ENCODE data around the gene KIF25.

KIF25 gene

GRCh38 chr6:168031411-168031971, 34.0 kb downstream of the KIF25 start:
- H3K27me3 ChIP-seq (ENCODE audit: low read length), result no peaks in the 10 kb centered on the region
- no peaks in the 10 kb centered on the region for H3K36me3 ChIP-seq (ENCODE audit: low read length)
- no peaks in the 10 kb centered on the region for H3K9me3 ChIP-seq (ENCODE audit: insufficient read depth, low read length)
- H3K9me2 ChIP-seq (replicated peaks; ENCODE audit: insufficient read depth, low read length), result no peaks in the 10 kb centered on the region
- no peak overlapping the region for H3K27ac ChIP-seq (ENCODE audit: low read depth, low read length)
- no peak overlapping the region for H3K9ac ChIP-seq (ENCODE audit: low read length)
- TF ChIP-seq CTCF (IDR thresholded peaks at IDR 0.05; ENCODE audit: insufficient read depth, low read length, poor library complexity, severe bottlenecking) (no peak), EZH2phosphoT487 (conservative IDR thresholded peaks at IDR 0.05; ENCODE audit: low read length) (no peak)
- H4K20me1 ChIP-seq (ENCODE audit: low read depth, low read length), result no peaks in the 10 kb centered on the region
- H3F3A ChIP-seq (ENCODE audit: insufficient read depth), result no peaks in the 10 kb centered on the region
- H3K4me2 ChIP-seq (ENCODE audit: low read depth, low read length, poor library complexity, severe bottlenecking), result no peak overlapping the region
- H2AFZ ChIP-seq (ENCODE audit: low read depth, low read length, severe bottlenecking), result no peak overlapping the region
- H3K79me2 ChIP-seq (ENCODE audit: insufficient read depth, low read length), result no peaks in the 10 kb centered on the region
- H3K4me3 ChIP-seq (ENCODE audit: insufficient read depth, low read length, poor library complexity, severe bottlenecking), result no peak overlapping the region

GRCh38 chr6:168032005-168032760, 34.7 kb downstream of the KIF25 start:
- no peak for TF ChIP-seq CTCF (IDR thresholded peaks at IDR 0.05; ENCODE audit: insufficient read depth, low read length, poor library complexity, severe bottlenecking)
- no peak for TF ChIP-seq EZH2phosphoT487 (conservative IDR thresholded peaks at IDR 0.05; ENCODE audit: low read length)
- Histone ChIP-seq H4K20me1 (ENCODE audit: low read depth, low read length) (no peaks in the 10 kb centered on the region), H3F3A (ENCODE audit: insufficient read depth) (no peaks in the 10 kb centered on the region), H3K36me3 (ENCODE audit: low read length) (no peaks in the 10 kb centered on the region), H3K9me3 (ENCODE audit: insufficient read depth, low read length) (no peaks in the 10 kb centered on the region), H3K79me2 (ENCODE audit: insufficient read depth, low read length) (no peaks in the 10 kb centered on the region), H3K4me2 (ENCODE audit: low read depth, low read length, poor library complexity, severe bottlenecking) (no peak overlapping the region), H3K9me2 (replicated peaks; ENCODE audit: insufficient read depth, low read length) (no peaks in the 10 kb centered on the region), H2AFZ (ENCODE audit: low read depth, low read length, severe bottlenecking) (no peak overlapping the region), H3K9ac (ENCODE audit: low read length) (no peak overlapping the region), H3K27ac (ENCODE audit: low read depth, low read length) (no peak overlapping the region), H3K4me3 (ENCODE audit: insufficient read depth, low read length, poor library complexity, severe bottlenecking) (no peak overlapping the region), H3K27me3 (ENCODE audit: low read length) (no peaks in the 10 kb centered on the region)

- H3K27me3 ChIP-seq (ENCODE audit: low read length), result no peaks in the 10 kb centered on the region
- no peaks in the 10 kb centered on the region for H3K36me3 ChIP-seq (ENCODE audit: low read length)
- H3K79me2 ChIP-seq (ENCODE audit: insufficient read depth, low read length), result no peaks in the 10 kb centered on the region
- H3K9me3 ChIP-seq (ENCODE audit: insufficient read depth, low read length), result no peaks in the 10 kb centered on the region
- H3K9ac ChIP-seq (ENCODE audit: low read length), result no peak overlapping the region
- H3F3A ChIP-seq (ENCODE audit: insufficient read depth), result no peaks in the 10 kb centered on the region
- no peaks in the 10 kb centered on the region for H3K9me2 ChIP-seq (replicated peaks; ENCODE audit: insufficient read depth, low read length)
- H3K4me2 ChIP-seq (ENCODE audit: low read depth, low read length, poor library complexity, severe bottlenecking), result no peak overlapping the region
- no peaks in the 10 kb centered on the region for H4K20me1 ChIP-seq (ENCODE audit: low read depth, low read length)
- H3K27ac ChIP-seq (ENCODE audit: low read depth, low read length), result no peak overlapping the region
- TF ChIP-seq CTCF (IDR thresholded peaks at IDR 0.05; ENCODE audit: insufficient read depth, low read length, poor library complexity, severe bottlenecking) (no peak), EZH2phosphoT487 (conservative IDR thresholded peaks at IDR 0.05; ENCODE audit: low read length) (no peak)
- H3K4me3 ChIP-seq (ENCODE audit: insufficient read depth, low read length, poor library complexity, severe bottlenecking), result no peak overlapping the region
- H2AFZ ChIP-seq (ENCODE audit: low read depth, low read length, severe bottlenecking), result no peak overlapping the region
Measured at GRCh38 chr6:168033791-168034190, 36.3 kb downstream of the KIF25 start.

Measured in SU-DHL-6 (cell line).